Type B pancreatic cell (in vitro differentiated cells): Measurements from ENCODE around the gene HLA-DMB. TPM values are rescaled to one million over a fixed set of nuclear protein-coding genes. Genes with fewer than 3 reads are reported as not detected.

Experiments used
- DNase-seq: peaks from one replicate; pipeline ENCODE4 v3.0.0; 2021; ENCODE audit warnings: mixed read lengths; ENCODE audit not compliant: unreplicated experiment; ENCODE audit errors: extremely low spot score
- H3K27ac Mint-ChIP-seq: 2 replicates; pipeline ENCODE4 v1.8.0; 2021; ENCODE audit warnings: mild to moderate bottlenecking, mixed read lengths
- H3K27me3 Mint-ChIP-seq: 2 replicates; pipeline ENCODE4 v1.8.0; 2021; ENCODE audit warnings: mixed read lengths
- H3K36me3 Mint-ChIP-seq: 2 replicates; pipeline ENCODE4 v1.8.0; 2021; ENCODE audit warnings: mixed read lengths
- H3K4me1 Mint-ChIP-seq: one replicate; pipeline ENCODE4 v1.8.0; 2021; ENCODE audit warnings: mixed read lengths; ENCODE audit not compliant: unreplicated experiment
- H3K4me3 Mint-ChIP-seq: 2 replicates; pipeline ENCODE4 v1.8.0; 2021; ENCODE audit warnings: mild to moderate bottlenecking, mixed read lengths
- H3K9me3 Mint-ChIP-seq: 2 replicates; pipeline ENCODE4 v1.8.0; 2021; ENCODE audit warnings: mixed read lengths
- CTCF ChIP-seq: fragments of 200-600 bp; sonication (generic); conservative IDR thresholded peaks from 2 replicates; pipeline ENCODE4 v1.5.0; 2021; ENCODE audit warnings: antibody characterized with exemption, mild to moderate bottlenecking
- total RNA-seq: library from RNA; stranded (reverse); gene quantifications from 2 replicates; pipeline ENCODE4 v1.2.1, GENCODE V29; 2021; ENCODE audit warnings: low replicate concordance

HLA-DMB gene
- total RNA-seq, 1 donor from 2014 or later = 0.80 TPM

- peak; percentile 47 for TF ChIP-seq CTCF
- no peak for DNase-seq
These were observed 14.4 kb upstream of the HLA-DMB start for GRCh38 chr6:32954986-32955802.

GRCh38 chr6:32954267-32954666, 13.4 kb upstream of the HLA-DMB start:
- no peak for TF ChIP-seq CTCF
- Mint-ChIP-seq H3K36me3 (no peaks in the 10 kb centered on the region), H3K27me3 (peaks cover 6% of the 10 kb centered on the region)

More at GRCh38 chr6:32954986-32955802, 14.4 kb upstream of the HLA-DMB start:
- Mint-ChIP-seq H3K4me3 (no peak overlapping the region), H3K36me3 (no peaks in the 10 kb centered on the region), H3K4me1 (peaks cover 12% of the 10 kb centered on the region), H3K27me3 (peaks cover 6% of the 10 kb centered on the region), H3K9me3 (no peaks in the 10 kb centered on the region), H3K27ac (no peak overlapping the region)

GRCh38 chr6:32953775-32954174, 12.9 kb upstream of the HLA-DMB start:
- H3K27me3 Mint-ChIP-seq = peaks cover 10% of the 10 kb centered on the region
- no peak for DNase-seq
- H3K4me3 Mint-ChIP-seq = no peak overlapping the region
- H3K4me1 Mint-ChIP-seq = peaks cover 12% of the 10 kb centered on the region
- H3K9me3 Mint-ChIP-seq = no peaks in the 10 kb centered on the region
- no peaks in the 10 kb centered on the region for H3K36me3 Mint-ChIP-seq
- H3K27ac Mint-ChIP-seq = no peak overlapping the region
- TF ChIP-seq CTCF = no peak

More at GRCh38 chr6:32954267-32954666, 13.4 kb upstream of the HLA-DMB start:
- Mint-ChIP-seq H3K4me3 (no peak overlapping the region), H3K27ac (no peak overlapping the region), H3K4me1 (peaks cover 12% of the 10 kb centered on the region), H3K9me3 (no peaks in the 10 kb centered on the region)
- no peak for DNase-seq

GRCh38 chr6:32952817-32953739, 12.2 kb upstream of the HLA-DMB start, which contains the start of gene HLA-DMA:
HLA-DMA (minus strand) TSS chr6:32953097; CDS start chr6:32953036, 61 bp downstream.
- DNase-seq = no peak
- no peaks in the 10 kb centered on the region for H3K36me3 Mint-ChIP-seq
- H3K27me3 Mint-ChIP-seq = peaks cover 10% of the 10 kb centered on the region
- peaks cover 12% of the 10 kb centered on the region for H3K4me1 Mint-ChIP-seq
- H3K27ac Mint-ChIP-seq = no peak within 1 kb of the TSS
- H3K4me3 Mint-ChIP-seq = no peak within 1 kb of the TSS
- peak; percentile 76 for TF ChIP-seq CTCF
- H3K9me3 Mint-ChIP-seq = no peaks in the 10 kb centered on the region

GRCh38 chr6:32950449-32950848, 9.6 kb upstream of the HLA-DMB start:
- peaks cover 7% of the 10 kb centered on the region for H3K27me3 Mint-ChIP-seq
- no peak overlapping the region for H3K4me3 Mint-ChIP-seq
- no peak overlapping the region for H3K27ac Mint-ChIP-seq
- H3K36me3 Mint-ChIP-seq = no peaks in the 10 kb centered on the region
- no peak for TF ChIP-seq CTCF
- no peaks in the 10 kb centered on the region for H3K9me3 Mint-ChIP-seq
- DNase-seq = no peak
- peaks cover 12% of the 10 kb centered on the region for H3K4me1 Mint-ChIP-seq
